HG03135 (cell line): ENCODE data around the gene BTNL3.
"Not testable (repeated sequence)": the region's sequence is repeated elsewhere in the genome, so short reads cannot be mapped to it uniquely, and the experiment has no call there.

Source experiments
- ATAC-seq: cut with Tn5 transposase; IDR thresholded peaks from one replicate; pipeline ENCODE4 v1.9.1; 2021; ENCODE audit warnings: mild to moderate bottlenecking, moderate library complexity; ENCODE audit not compliant: unreplicated experiment

Gene BTNL3

GRCh38 chr5:181017448-181017847 lies 28.8 kb downstream of the BTNL3 start:
- ATAC-seq = not testable (repeated sequence)

DNA sequence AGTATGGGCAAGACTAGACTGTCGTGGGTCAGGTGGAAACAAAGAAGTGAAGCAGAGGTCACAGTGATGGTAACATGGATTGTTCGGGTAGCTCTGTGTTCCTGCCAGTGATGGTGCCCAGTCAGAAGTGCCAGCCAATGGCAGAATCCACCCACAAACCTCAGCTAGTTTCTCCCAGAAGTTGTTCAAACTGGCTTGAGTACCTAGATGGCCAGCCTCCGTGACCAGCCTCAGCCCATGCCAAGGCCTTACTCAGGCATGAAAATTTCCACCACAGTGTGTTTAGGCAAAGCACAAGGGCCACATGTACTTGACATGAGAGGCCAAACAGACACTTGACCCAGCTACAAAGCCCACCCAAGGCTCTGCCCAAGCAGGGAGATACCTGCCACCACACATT lies 32.0 kb downstream of the BTNL3 start:
- ATAC-seq = no peak

- no peak for ATAC-seq
These were observed 35.8 kb downstream of the BTNL3 start for GRCh38 chr5:181024245-181025064.

DNA sequence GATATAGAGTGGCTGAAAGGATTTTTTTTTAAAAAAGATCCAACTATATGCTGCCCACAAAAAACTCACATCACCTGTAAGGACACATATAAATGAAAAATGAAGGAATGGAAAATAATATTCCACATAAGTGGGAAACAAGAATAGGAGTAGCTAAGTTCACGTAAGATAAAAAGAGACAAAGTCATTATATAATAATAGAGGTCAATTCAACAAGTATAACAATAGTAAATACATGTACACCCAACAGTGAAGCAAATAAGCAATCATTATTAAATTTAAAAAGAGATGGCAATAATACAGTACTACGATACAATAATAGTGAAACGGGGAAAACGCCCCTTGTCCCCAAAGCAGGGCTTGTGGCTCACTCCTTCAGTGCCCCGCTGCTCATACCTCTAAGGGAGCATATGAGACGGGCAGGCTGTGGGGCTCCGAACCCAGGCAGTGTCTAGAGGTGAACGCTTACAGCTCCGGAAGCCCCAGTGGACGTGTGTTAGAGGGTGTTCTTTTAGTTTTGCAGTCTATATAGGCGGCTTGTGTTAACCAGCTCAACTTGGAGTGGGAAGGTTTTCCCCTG lies 38.9 kb downstream of the BTNL3 start:
- no peak for ATAC-seq

DNA sequence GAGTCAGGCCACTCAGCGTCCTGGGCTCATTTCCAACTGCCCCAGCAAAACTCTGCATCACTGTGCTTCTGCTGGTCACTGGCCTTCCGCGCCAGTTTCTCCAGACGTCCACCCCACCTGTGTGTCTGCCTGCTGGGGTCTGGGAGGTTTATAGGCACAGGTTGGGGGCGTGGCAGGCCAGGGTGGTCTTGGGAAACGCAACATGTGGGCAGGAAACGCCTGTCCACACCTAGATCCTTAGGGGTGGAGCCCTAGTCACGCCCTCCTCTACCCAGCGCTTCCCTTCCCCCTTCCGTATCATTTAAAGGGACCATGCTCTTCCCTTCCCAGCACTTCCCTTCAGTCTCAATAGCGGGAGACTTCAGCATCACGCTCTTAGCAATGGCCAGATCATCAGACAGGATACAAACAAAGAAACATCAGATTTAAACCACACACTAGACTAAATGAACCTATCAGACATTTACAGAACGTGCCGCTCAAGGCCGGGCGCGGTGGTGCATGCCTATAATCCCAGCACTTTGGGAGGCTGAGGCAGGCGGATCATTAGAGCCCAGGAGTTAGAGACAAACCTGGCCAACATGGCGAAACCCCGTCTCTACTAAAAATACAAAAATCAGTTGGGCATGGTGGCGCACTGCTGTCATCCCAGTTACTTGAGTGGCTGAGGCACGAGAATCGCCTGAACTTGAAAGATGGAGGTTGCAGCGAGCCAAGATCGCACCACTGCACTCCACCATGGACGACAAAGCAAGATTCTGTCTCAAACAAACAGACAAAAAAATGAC lies 39.6 kb downstream of the BTNL3 start:
- ATAC-seq = no peak

- no peak for ATAC-seq
These were observed 43.1 kb downstream of the BTNL3 start for GRCh38 chr5:181031716-181032115.

GRCh38 chr5:181035991-181036815 lies 47.6 kb downstream of the BTNL3 start:
- ATAC-seq = no peak

GRCh38 chr5:181036816-181037364 lies 48.2 kb downstream of the BTNL3 start:
- ATAC-seq = no peak

DNA sequence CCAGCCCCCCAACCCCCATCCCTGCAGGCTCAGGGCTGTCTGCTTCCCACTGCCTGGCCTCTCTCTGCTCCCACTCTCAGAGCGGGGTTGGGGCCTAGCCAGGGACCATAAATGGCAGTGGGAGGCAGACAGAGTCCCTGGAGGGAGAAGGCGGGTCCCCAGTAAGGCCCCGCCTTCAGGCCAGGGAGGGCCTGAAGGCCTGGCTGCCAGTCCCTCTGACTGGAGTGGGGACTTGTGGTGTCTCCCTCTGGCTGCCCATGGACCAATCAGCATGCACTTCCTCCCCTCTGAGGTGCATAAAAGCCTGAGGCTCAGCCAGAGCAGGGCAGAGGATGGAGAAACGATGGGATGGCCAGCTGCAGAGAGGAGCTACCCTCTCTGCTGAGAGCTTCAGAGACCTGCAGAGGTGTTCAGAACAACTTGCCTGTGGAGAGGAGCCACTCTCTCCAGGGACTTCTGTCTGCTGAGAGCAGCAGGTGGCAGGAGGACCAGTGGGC lies 48.8 kb downstream of the BTNL3 start:
- no peak for ATAC-seq

GRCh38 chr5:181039471-181039870 lies 50.8 kb downstream of the BTNL3 start:
- no peak for ATAC-seq

DNA sequence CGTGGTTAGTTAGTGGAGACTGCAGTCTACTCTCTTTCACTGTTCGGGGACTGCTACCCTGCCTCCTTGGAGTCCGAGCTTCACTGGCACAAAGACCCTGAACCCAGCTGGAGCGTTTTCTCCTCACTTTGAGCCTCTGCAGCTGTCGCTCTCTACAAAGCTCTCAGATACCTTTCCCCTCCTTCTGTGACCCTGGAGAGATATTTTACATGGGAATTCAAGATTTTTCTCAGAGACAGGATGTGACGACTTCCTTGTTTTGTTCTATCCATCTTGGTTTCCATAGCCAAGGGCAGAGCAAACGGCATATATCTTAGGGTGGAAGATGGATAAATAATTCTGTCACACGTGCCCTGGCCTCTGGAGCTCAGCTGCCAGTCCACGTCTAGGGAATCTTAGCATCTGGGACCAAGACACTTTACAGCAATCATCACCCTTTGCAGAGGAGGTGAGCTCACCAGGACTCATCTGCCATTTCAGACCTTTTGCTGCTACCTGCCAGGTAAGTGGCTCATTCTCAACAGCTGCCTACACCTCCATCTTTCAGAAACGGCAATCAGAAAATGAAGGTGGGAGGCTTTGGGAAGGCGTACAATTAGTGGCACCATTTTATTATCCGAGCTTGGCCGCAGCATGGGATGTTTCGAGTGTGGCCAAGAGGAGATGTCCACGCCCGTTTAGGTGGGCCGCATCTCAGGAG lies 51.4 kb downstream of the BTNL3 start, which contains the start of gene BTNL9:
TSS of gene BTNL9 (plus strand) at position 336 of the 700 bp plus-strand sequence. CDS start 5,224 bp downstream, outside the sequence.
- no peak for ATAC-seq

DNA sequence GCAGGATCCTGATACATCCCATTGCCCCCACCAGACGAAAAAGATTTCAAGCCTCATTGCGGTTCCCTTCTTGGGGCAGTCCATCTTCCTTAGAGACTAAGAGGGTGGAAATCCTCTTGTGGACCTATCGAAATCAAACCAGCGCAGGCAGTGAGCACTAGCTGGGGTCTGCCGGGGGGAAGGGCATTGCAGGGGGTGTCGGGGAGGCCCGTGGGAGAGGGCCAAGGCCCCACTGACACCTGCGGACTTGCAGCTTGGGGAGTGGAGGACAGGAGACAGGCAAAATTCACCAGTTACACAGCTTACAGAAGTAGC lies 51.9 kb downstream of the BTNL3 start:
- ATAC-seq = no peak

DNA sequence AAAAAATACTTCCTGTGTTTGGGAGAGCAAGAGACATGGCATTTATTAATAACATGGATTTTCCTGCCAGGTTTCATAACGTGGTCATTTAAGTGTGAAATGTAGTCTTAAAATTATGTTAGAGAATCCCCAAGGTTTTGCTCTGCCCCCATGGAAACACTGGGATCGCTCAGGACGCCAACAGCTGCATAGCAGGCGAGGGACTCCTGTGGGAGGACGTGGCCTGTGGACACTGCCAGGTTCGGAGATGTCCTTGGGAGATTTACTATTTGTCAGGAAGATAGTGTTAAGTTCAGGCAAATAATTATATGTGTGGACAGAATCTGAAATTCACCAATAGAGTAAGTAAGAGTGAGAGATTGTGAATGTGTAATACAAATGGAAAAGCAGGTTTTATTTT lies 52.4 kb downstream of the BTNL3 start:
- ATAC-seq = no peak

DNA sequence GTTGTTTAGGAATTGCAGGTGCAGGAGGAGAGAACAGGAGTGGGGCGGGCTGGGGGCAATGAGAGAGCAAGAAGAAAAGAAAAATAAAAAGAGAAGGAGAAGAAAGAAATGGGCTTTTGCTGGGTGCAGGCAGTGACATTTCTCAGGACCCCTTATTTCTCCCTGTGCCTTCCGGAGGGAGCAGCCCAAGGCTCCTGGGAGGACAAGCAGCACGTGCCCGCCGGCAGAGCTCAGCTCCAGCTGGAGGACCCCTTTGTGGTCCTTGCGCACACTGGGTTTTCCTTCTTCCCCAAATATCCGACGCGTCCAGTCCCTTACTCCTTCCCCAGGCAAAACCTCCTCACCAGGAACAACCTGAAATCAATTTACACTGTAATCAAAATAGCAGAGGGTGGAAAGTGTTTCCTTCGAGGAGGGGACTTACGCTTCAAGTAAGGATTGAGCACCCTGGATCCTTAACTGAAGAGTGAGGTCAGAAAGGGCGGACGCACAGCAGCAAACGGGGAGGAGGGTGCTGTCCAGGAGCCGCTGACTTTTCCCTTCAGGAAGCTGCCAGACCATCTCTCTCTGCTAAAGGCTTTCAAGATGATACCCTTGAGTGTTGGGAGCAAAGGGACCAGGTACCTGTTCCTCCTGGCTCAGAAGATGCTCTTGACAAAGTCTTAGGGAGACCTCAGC lies 53.5 kb downstream of the BTNL3 start:
- no peak for ATAC-seq

- no peak for ATAC-seq
These were observed 54.1 kb downstream of the BTNL3 start for GRCh38 chr5:181042722-181043121.

- no peak for ATAC-seq
These were observed 54.8 kb downstream of the BTNL3 start for GRCh38 chr5:181043285-181044092.

GRCh38 chr5:181044093-181044599 lies 55.5 kb downstream of the BTNL3 start:
- no peak for ATAC-seq

DNA sequence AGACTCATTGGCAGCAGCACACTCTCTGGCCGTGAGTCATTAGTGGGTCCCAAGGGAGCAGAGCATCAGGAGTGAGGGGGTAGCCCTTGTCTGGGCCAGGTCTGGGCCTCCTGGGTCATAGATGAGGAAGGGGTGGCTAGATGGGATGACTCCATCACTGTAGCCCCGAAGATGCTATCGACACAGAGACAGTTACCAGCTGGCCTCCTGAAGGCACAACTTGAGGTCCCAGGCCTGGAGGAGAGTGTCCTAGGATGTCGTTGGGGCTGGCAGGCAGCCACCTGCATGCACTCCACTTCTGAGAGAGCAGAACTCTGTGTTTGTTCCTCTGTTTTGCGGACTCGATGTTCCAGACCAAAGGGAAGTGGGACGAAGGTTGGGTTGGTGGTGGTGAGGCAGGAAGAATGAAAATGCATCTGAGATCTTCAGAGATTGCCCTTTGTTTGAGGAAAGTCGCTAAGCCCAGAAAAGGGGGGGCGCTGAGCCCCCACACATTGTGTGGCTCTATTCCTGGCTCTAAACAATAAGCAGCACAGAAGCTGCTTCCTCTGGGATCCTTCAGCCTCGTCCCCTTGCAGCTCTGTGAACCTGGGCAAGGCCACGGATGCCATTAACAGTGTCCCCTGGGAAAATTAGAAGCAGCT lies 56.1 kb downstream of the BTNL3 start:
- ATAC-seq = no peak
